Transverse colon (tissue), 1 donor: ENCODE data around the gene FRMD3.

Experiments used
- EP300 ChIP-seq: sonication (generic); formaldehyde crosslinking; IDR thresholded peaks from one replicate; pipeline ENCODE4 v1.6.1; 2017; ENCODE audit warnings: antibody characterized with exemption, low read depth
- POLR2A ChIP-seq: fragments of 450-650 bp; IDR thresholded peaks from one replicate; pipeline ENCODE4 v1.6.1; 2016; ENCODE audit warnings: antibody characterized with exemption, mild to moderate bottlenecking, moderate library complexity

DNA sequence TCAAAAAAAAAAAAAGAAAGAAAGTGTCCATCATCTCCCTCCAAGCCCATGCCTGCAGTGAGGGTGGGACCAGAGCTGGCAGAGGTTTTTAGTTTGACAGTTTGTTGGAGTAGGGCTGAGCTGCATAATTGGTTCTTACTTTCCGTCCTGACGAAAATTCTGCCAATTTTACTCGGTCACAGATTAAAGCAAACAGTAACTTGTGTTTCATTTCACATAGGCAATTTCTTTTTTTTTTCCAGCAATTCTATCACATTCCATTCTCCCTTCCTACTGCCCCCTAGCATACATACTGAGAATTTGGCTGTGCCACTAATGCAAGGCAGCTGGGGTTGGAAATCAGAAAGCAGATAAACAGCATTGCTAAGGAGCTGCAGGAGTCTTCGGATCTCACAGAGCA is 132.4 kb downstream of the FRMD3 start:
- TF ChIP-seq POLR2A, result no peak
- no peak for TF ChIP-seq EP300
